Smooth muscle cell (in vitro differentiated cells): ENCODE measurements around the gene LMTK2. TPM values are rescaled to one million over a fixed set of nuclear protein-coding genes. Genes with fewer than 3 reads are reported as not detected.

Experiments
- DNase-seq: peaks from one replicate; lab custom pipeline; 2025; ENCODE audit not compliant: unreplicated experiment; lab: John Stamatoyannopoulos, UW
- H2AFZ ChIP-seq: fragments of 200-600 bp; sonication (generic); 2 replicates; pipeline ENCODE4 v1.6.0; 2016; ENCODE audit warnings: antibody characterized with exemption, low read depth, mild to moderate bottlenecking
- H3F3A ChIP-seq: fragments of 200-600 bp; sonication (generic); 2 replicates; pipeline ENCODE4 v1.6.0; 2017; ENCODE audit warnings: antibody characterized with exemption, low read depth
- H3K27ac ChIP-seq: fragments of 200-600 bp; sonication (generic); 2 replicates; pipeline ENCODE4 v1.5.1; 2016; ENCODE audit warnings: low read depth, mild to moderate bottlenecking
- H3K27me3 ChIP-seq: fragments of 200-600 bp; sonication (generic); 2 replicates; pipeline ENCODE4 v1.6.1; 2016; ENCODE audit warnings: low read depth, mild to moderate bottlenecking
- H3K36me3 ChIP-seq: fragments of 200-600 bp; sonication (generic); 2 replicates; pipeline ENCODE4 v1.5.1; 2016; ENCODE audit warnings: low read depth
- H3K4me1 ChIP-seq: fragments of 200-600 bp; sonication (generic); 2 replicates; pipeline ENCODE4 v1.5.1; 2016; ENCODE audit warnings: low read depth
- H3K4me2 ChIP-seq: fragments of 200-600 bp; sonication (generic); 2 replicates; pipeline ENCODE4 v1.6.0; 2016; ENCODE audit warnings: mild to moderate bottlenecking
- H3K4me3 ChIP-seq: fragments of 200-600 bp; sonication (generic); 2 replicates; pipeline ENCODE4 v1.5.1; 2016; ENCODE audit warnings: mild to moderate bottlenecking
- H3K79me2 ChIP-seq: fragments of 200-600 bp; sonication (generic); 2 replicates; pipeline ENCODE4 v1.6.0; 2016; ENCODE audit warnings: low read depth, mild to moderate bottlenecking
- H3K9ac ChIP-seq: fragments of 200-600 bp; sonication (generic); 2 replicates; pipeline ENCODE4 v1.6.0; 2016; ENCODE audit warnings: low read depth
- H3K9me3 ChIP-seq: fragments of 200-600 bp; sonication (generic); replicated peaks from 2 replicates; pipeline ENCODE4 v1.5.1; 2016; ENCODE audit warnings: low read depth
- H4K20me1 ChIP-seq: fragments of 200-600 bp; sonication (generic); 2 replicates; pipeline ENCODE4 v1.6.0; 2016; ENCODE audit warnings: low read depth
- CTCF ChIP-seq: fragments of 200-600 bp; sonication (generic); IDR thresholded peaks from 2 replicates; pipeline ENCODE4 v1.5.1; 2017; ENCODE audit warnings: borderline replicate concordance, mild to moderate bottlenecking, antibody characterized with exemption; ENCODE audit not compliant: insufficient read depth, poor library complexity, severe bottlenecking
- WGBS: methylation state at CpG from one replicate; pipeline ENCODE4 v1.1.7; 2016; ENCODE audit warnings: low lambda C conversion rate; 5-methylcytosine and 5-hydroxymethylcytosine counted together
- polyA plus RNA-seq: library from polyadenylated mRNA; unstranded; fragments of >200 nt; fragmentation: Nextera tagmentation; extraction: Ambion mirVana; gene quantifications from 2 replicates; pipeline ENCODE4 v1.2.1, GENCODE V29; 2016
- total RNA-seq: library from RNA; depleted of rRNA; stranded (reverse); fragments of >200 nt; gene quantifications from 2 replicates; pipeline ENCODE4 v1.2.3, GENCODE V29; 2014

Gene LMTK2
- total and polyA plus RNA-seq, 2 experiments from 2014 or later = 3.0 to 8.7 TPM

DNA sequence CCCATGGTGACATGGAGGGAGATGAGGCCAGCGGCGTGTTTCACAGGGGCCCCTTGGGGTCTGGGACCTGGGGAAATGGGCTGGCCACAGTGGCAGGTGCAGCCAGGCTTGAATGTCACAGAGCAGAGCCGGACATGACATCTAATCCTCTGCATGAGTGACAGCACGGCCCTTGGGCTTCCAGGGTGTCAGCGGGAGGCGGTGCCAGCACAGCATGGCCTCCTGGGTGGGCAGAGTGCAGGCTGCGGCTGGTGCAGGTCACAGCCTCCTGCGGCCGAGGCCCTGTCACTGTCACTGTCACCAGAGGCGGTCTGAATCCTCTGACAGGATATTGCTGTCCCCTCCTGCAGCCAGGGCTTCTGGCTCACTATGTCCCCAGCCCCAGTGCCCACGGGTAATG lies 122.8 kb downstream of the LMTK2 start:
- DNase-seq = no peak
- Histone ChIP-seq H3K4me2 (no peak overlapping the region), H3K79me2 (no peaks in the 10 kb centered on the region), H3K9ac (no peak overlapping the region), H3K27ac (no peak overlapping the region), H3K9me3 (no peaks in the 10 kb centered on the region), H3K36me3 (no peaks in the 10 kb centered on the region), H3F3A (no peaks in the 10 kb centered on the region), H3K4me3 (no peak overlapping the region), H4K20me1 (no peaks in the 10 kb centered on the region), H2AFZ (no peak overlapping the region), H3K4me1 (no peaks in the 10 kb centered on the region), H3K27me3 (no peaks in the 10 kb centered on the region)
- TF ChIP-seq CTCF = no peak
- 96% methylated on average over 11 of the region's 11 CpGs for WGBS

- no peak for DNase-seq
- H3K27me3 ChIP-seq = no peaks in the 10 kb centered on the region
- no peaks in the 10 kb centered on the region for H3K79me2 ChIP-seq
- no peaks in the 10 kb centered on the region for H3F3A ChIP-seq
- no peaks in the 10 kb centered on the region for H3K4me1 ChIP-seq
- H3K27ac ChIP-seq = no peak overlapping the region
- H3K9me3 ChIP-seq = no peaks in the 10 kb centered on the region
- no peak for TF ChIP-seq CTCF
- no peak overlapping the region for H3K4me2 ChIP-seq
- H3K4me3 ChIP-seq = no peak overlapping the region
- no peaks in the 10 kb centered on the region for H3K36me3 ChIP-seq
- WGBS = 94% methylated on average over 17 of the region's 17 CpGs
- no peak overlapping the region for H3K9ac ChIP-seq
- H2AFZ ChIP-seq = no peak overlapping the region
- H4K20me1 ChIP-seq = no peaks in the 10 kb centered on the region
Observed at GRCh38 chr7:98229991-98230745, 123.5 kb downstream of the LMTK2 start.

DNA sequence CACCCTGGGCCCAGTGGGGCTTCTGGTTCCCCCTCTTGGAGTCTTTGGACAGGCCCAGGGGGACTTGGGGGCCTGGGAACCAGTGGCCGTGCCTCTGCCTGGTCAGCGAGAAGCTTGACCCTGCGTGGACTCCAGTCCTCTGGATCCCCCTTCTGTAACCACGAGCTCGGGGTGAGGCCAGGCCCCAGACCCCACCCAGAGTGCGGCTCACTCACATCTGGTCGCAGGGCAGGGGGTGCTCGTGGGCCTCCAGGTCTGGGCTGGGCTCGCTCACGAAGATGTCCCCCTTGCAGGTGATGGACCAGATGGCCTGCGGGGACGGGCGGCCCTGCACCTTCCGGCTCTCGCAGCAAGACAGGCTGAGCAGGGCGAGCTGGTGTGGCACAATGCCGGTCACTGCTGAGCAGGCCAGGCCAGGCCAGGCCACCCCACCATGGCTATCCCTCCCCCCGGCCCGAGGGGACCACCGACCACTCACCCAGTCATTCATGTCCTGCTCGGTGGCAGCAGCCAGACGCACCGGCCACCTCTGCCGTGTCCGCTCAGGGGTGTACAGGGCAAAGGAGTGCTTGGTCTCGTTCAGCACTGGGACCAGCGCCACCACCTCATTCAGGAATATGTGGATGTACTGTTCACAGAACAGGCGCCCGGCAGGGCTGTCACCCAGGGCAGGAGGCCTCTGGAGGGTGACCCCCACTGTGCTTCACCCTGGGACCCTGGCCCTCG lies 124.2 kb downstream of the LMTK2 start:
- 96% methylated on average over 26 of the region's 30 CpGs for WGBS
- no peaks in the 10 kb centered on the region for H3K36me3 ChIP-seq
- no peak overlapping the region for H2AFZ ChIP-seq
- no peaks in the 10 kb centered on the region for H3K9me3 ChIP-seq
- no peak overlapping the region for H3K4me2 ChIP-seq
- H3K27me3 ChIP-seq = no peaks in the 10 kb centered on the region
- TF ChIP-seq CTCF = no peak
- H3K4me1 ChIP-seq = no peaks in the 10 kb centered on the region
- no peak overlapping the region for H3K4me3 ChIP-seq
- DNase-seq = no peak
- H3K27ac ChIP-seq = no peak overlapping the region
- H3K79me2 ChIP-seq = no peaks in the 10 kb centered on the region
- no peaks in the 10 kb centered on the region for H3F3A ChIP-seq
- H3K9ac ChIP-seq = no peak overlapping the region
- H4K20me1 ChIP-seq = no peaks in the 10 kb centered on the region
